H1 (cell line): ENCODE measurements around the gene PLIN4. TPM values are rescaled to one million over a fixed set of nuclear protein-coding genes. Genes with fewer than 3 reads are reported as not detected.

Source experiments
- CTCF ChIA-PET: fragments of 300-600 bp; sonication (Branson Sonifier 250); formaldehyde crosslinking; loops from one replicate; lab custom pipeline; 2021; ENCODE audit not compliant: partially characterized antibody; lab: Charles Lee
- POLR2A ChIA-PET: fragments of 300-600 bp; sonication (Branson Sonifier 250); formaldehyde crosslinking; loops from one replicate; lab custom pipeline; 2021; ENCODE audit warnings: inconsistent platforms; ENCODE audit not compliant: partially characterized antibody; lab: Charles Lee
- DNase-seq, 2 experiments: peaks; one replicate each; pipeline versions ENCODE4 v3.0.0 to v3.0.0-alpha.2; 2010 to 2022; ENCODE audit warnings: low spot score in 2 of 2, low read depth in 1 of 2, mixed read lengths in 1 of 2
- FAIRE-seq: peaks from 2 replicates; lab custom pipeline; 2011; peaks lifted over from hg19 to GRCh38; lab: Jason Lieb, UNC
- H2AFZ ChIP-seq: 2 replicates; pipeline ENCODE4 v1.8.1; 2012; ENCODE audit warnings: low read length, inconsistent platforms
- H2AK5ac ChIP-seq: 2 replicates; pipeline ENCODE4 v1.6.1; 2013; ENCODE audit warnings: low read depth, low read length
- H2BK120ac ChIP-seq: replicated peaks from 2 replicates; pipeline ENCODE3; 2013; ENCODE audit warnings: low read depth, low read length, inconsistent platforms
- H2BK12ac ChIP-seq: 2 replicates; pipeline ENCODE4 v1.6.1; 2013; ENCODE audit warnings: low read depth, low read length
- H2BK15ac ChIP-seq: 2 replicates; pipeline ENCODE4 v1.6.1; 2013; ENCODE audit warnings: low read length
- H2BK20ac ChIP-seq: 2 replicates; pipeline ENCODE4 v1.6.1; 2013; ENCODE audit warnings: low read length
- H2BK5ac ChIP-seq: 2 replicates; pipeline ENCODE4 v1.6.1; 2013; ENCODE audit warnings: low read depth, low read length
- H3K14ac ChIP-seq: 2 replicates; pipeline ENCODE4 v1.6.1; 2013; ENCODE audit warnings: inconsistent platforms; ENCODE audit not compliant: insufficient read length
- H3K18ac ChIP-seq: 2 replicates; pipeline ENCODE4 v1.6.1; 2013; ENCODE audit warnings: low read length; ENCODE audit errors: extremely low read depth
- H3K23ac ChIP-seq: 2 replicates; pipeline ENCODE4 v1.6.1; 2013; ENCODE audit warnings: inconsistent platforms; ENCODE audit not compliant: insufficient read length
- H3K23me2 ChIP-seq: 2 replicates; pipeline ENCODE4 v1.6.1; 2013; ENCODE audit warnings: low read depth, low read length
- H3K27ac ChIP-seq: 2 replicates; pipeline ENCODE4 v1.6.1; 2011; ENCODE audit warnings: low read depth, low read length, inconsistent platforms
- H3K27me3 ChIP-seq, 4 experiments: replicated peaks in 1 of 4; 1 replicate in 1 of 4; 2 replicates in 3 of 4; pipeline versions ENCODE4 v1.6.1 to v1.8.1; 2011 to 2013; ENCODE audit warnings: low read length in 3 of 4, mild to moderate bottlenecking in 3 of 4, inconsistent platforms in 2 of 4, mixed read lengths in 2 of 4, moderate library complexity in 1 of 4; ENCODE audit not compliant: control insufficient read depth in 3 of 4, insufficient read depth in 3 of 4; ENCODE audit errors: extremely low read depth in 1 of 4
- H3K36me3 ChIP-seq, 4 experiments: 2 replicates each; pipeline versions ENCODE4 v1.6.1 to v1.8.1; 2011 to 2013; ENCODE audit warnings: mild to moderate bottlenecking in 4 of 4, low read length in 3 of 4, moderate library complexity in 2 of 4, control low read depth in 1 of 4, inconsistent platforms in 1 of 4; ENCODE audit not compliant: insufficient read depth in 4 of 4, control insufficient read depth in 2 of 4
- H3K4ac ChIP-seq: replicated peaks from 2 replicates; pipeline ENCODE3; 2013; ENCODE audit warnings: low read length, low read depth, mixed read lengths, inconsistent platforms; ENCODE audit not compliant: insufficient read length
- H3K4me1 ChIP-seq, 4 experiments: replicated peaks in 1 of 4; 1 replicate in 1 of 4; 2 replicates in 3 of 4; pipeline versions ENCODE4 v1.6.1 to v1.8.1; 2011 to 2013; ENCODE audit warnings: low read length in 3 of 4, inconsistent platforms in 2 of 4, mixed read lengths in 1 of 4; ENCODE audit not compliant: insufficient read depth in 4 of 4, control insufficient read depth in 3 of 4
- H3K4me2 ChIP-seq, 2 experiments: 2 replicates each; pipeline versions ENCODE4 v1.6.1 to v1.8.1; 2011 to 2013; ENCODE audit warnings: low read depth in 2 of 2, low read length in 2 of 2, control low read depth in 1 of 2, inconsistent platforms in 1 of 2, mild to moderate bottlenecking in 1 of 2; ENCODE audit not compliant: insufficient read depth in 1 of 2
- H3K4me3 ChIP-seq, 4 experiments: fragments of 200-600, 300-600 bp in 1 of 4; sonication (generic), shearing (Covaris generic), sonication (Bioruptor Twin) in 1 of 4; 2 replicates each; pipeline versions ENCODE4 v1.5.1 to v1.8.1; 2011 to 2016; ENCODE audit warnings: low read length in 4 of 4, low read depth in 3 of 4, control low read depth in 2 of 4, inconsistent platforms in 2 of 4, mild to moderate bottlenecking in 2 of 4, mixed read lengths in 1 of 4, moderate library complexity in 1 of 4; ENCODE audit not compliant: insufficient read depth in 2 of 4; ENCODE audit errors: extremely low read depth in 1 of 4
- H3K56ac ChIP-seq: replicated peaks from 2 replicates; pipeline ENCODE3; 2013; ENCODE audit warnings: low read depth, mild to moderate bottlenecking, mixed read lengths, low read length, inconsistent platforms; ENCODE audit not compliant: insufficient read length
- H3K79me1 ChIP-seq: 2 replicates; pipeline ENCODE4 v1.6.1; 2013; ENCODE audit warnings: low read depth, low read length, control low read depth
- H3K79me2 ChIP-seq, 2 experiments: 2 replicates each; pipeline versions ENCODE4 v1.6.1 to v1.8.1; 2012 to 2013; ENCODE audit warnings: low read length in 2 of 2, mild to moderate bottlenecking in 2 of 2, inconsistent platforms in 1 of 2; ENCODE audit not compliant: insufficient read depth in 2 of 2, control insufficient read depth in 1 of 2
- H3K9ac ChIP-seq, 4 experiments: replicated peaks in 1 of 4; 1 replicate in 1 of 4; 2 replicates in 3 of 4; pipeline versions ENCODE4 v1.6.1 to v1.8.1; 2011 to 2013; ENCODE audit warnings: low read depth in 3 of 4, low read length in 3 of 4, control low read depth in 2 of 4, mild to moderate bottlenecking in 2 of 4, moderate library complexity in 2 of 4, inconsistent platforms in 1 of 4; ENCODE audit errors: extremely low read depth in 1 of 4
- H3K9me3 ChIP-seq, 2 experiments: 2 replicates each; pipeline versions ENCODE4 v1.6.1 to v1.8.1; 2012 to 2013; ENCODE audit warnings: mild to moderate bottlenecking in 2 of 2, moderate library complexity in 2 of 2, control low read depth in 1 of 2, inconsistent platforms in 1 of 2, low read depth in 1 of 2, low read length in 1 of 2, mixed read lengths in 1 of 2; ENCODE audit not compliant: insufficient read depth in 2 of 2
- H4K20me1 ChIP-seq, 2 experiments: replicated peaks in 1 of 2; 2 replicates each; pipeline versions ENCODE3 to v1.8.1; 2011 to 2013; ENCODE audit warnings: inconsistent platforms in 2 of 2, low read length in 2 of 2, mild to moderate bottlenecking in 1 of 2; ENCODE audit not compliant: insufficient read depth in 2 of 2, control insufficient read depth in 1 of 2
- H4K5ac ChIP-seq: 2 replicates; pipeline ENCODE4 v1.6.1; 2013; ENCODE audit warnings: low read length, low read depth, mixed read lengths, inconsistent platforms; ENCODE audit not compliant: insufficient read length
- H4K8ac ChIP-seq: 2 replicates; pipeline ENCODE4 v1.8.0; 2013; ENCODE audit warnings: mild to moderate bottlenecking, moderate library complexity, low read length, inconsistent platforms; ENCODE audit not compliant: insufficient read depth; ENCODE audit errors: extremely low read depth
- H4K91ac ChIP-seq: replicated peaks from 2 replicates; pipeline ENCODE3; 2013; ENCODE audit warnings: low read length, mixed read lengths, inconsistent platforms; ENCODE audit not compliant: insufficient read length
- CHD2 ChIP-seq: IDR thresholded peaks from 2 replicates; pipeline ENCODE4 v1.6.1; 2012; ENCODE audit warnings: low read length, improper control_type of control experiment
- GTF2F1 ChIP-seq: IDR thresholded peaks from 2 replicates; pipeline ENCODE4 v1.6.1; 2012; ENCODE audit warnings: low read depth, low read length, improper control_type of control experiment, borderline replicate concordance
- JUND ChIP-seq: IDR thresholded peaks from 2 replicates; pipeline ENCODE4 v1.6.1; 2011; ENCODE audit warnings: mild to moderate bottlenecking, improper control_type of control experiment, low read length
- KDM1A ChIP-seq: fragments of 200-600, 300-600 bp; sonication (generic); IDR thresholded peaks from 2 replicates; pipeline ENCODE4 v1.7.1; 2016; ENCODE audit warnings: mild to moderate bottlenecking, low read length, borderline replicate concordance
- NANOG ChIP-seq: IDR thresholded peaks from 2 replicates; pipeline ENCODE4 v1.6.1; 2011; ENCODE audit warnings: low read length, low read depth, mild to moderate bottlenecking, inconsistent platforms; ENCODE audit not compliant: insufficient read depth, poor library complexity, severe bottlenecking
- POLR2AphosphoS5 ChIP-seq: IDR thresholded peaks from 2 replicates; pipeline ENCODE4 v1.6.1; 2011; ENCODE audit warnings: low read depth, low read length
- RAD21 ChIP-seq, 2 experiments: IDR thresholded peaks in 1 of 2; conservative IDR thresholded peaks in 1 of 2; 2 replicates each; pipeline ENCODE4 v1.6.1; 2011; ENCODE audit warnings: low read depth in 2 of 2, low read length in 2 of 2, improper control_type of control experiment in 1 of 2, inconsistent platforms in 1 of 2, mild to moderate bottlenecking in 1 of 2, moderate library complexity in 1 of 2
- RNF2 ChIP-seq: fragments of 200-900, 300-1000 bp; sonication (generic); IDR thresholded peaks from 2 replicates; pipeline ENCODE4 v1.7.1; 2016; ENCODE audit warnings: borderline replicate concordance, low read depth, mild to moderate bottlenecking, antibody characterized with exemption, low read length; ENCODE audit not compliant: poor library complexity, severe bottlenecking; ENCODE audit errors: missing control alignments
- SIX5 ChIP-seq: IDR thresholded peaks from 2 replicates; pipeline ENCODE4 v1.6.1; 2011; ENCODE audit warnings: mild to moderate bottlenecking, low read depth, low read length
- SP4 ChIP-seq: IDR thresholded peaks from 2 replicates; pipeline ENCODE4 v1.6.1; 2012; ENCODE audit warnings: low read length, inconsistent platforms
- TAF1 ChIP-seq: IDR thresholded peaks from 2 replicates; pipeline ENCODE4 v1.6.1; 2011; ENCODE audit warnings: mild to moderate bottlenecking, low read depth, low read length
- TBP ChIP-seq: IDR thresholded peaks from 2 replicates; pipeline ENCODE4 v1.6.1; 2011; ENCODE audit warnings: low read depth, low read length, improper control_type of control experiment
- TCF12 ChIP-seq: IDR thresholded peaks from 2 replicates; pipeline ENCODE4 v1.6.1; 2011; ENCODE audit warnings: low read depth, mild to moderate bottlenecking, low read length
- ZNF274 ChIP-seq: IDR thresholded peaks from 2 replicates; pipeline ENCODE4 v1.7.0; 2012; ENCODE audit warnings: low read length, borderline replicate concordance; ENCODE audit errors: extremely low read depth
- WGBS, 2 experiments: shearing (Covaris generic) in 1 of 2; methylation state at CpG; one replicate each; pipeline versions ENCODE4 v1.1.6 to v1.1.7; 2013 to 2015; ENCODE audit warnings: low lambda C conversion rate in 2 of 2, mixed read lengths in 2 of 2, inconsistent platforms in 1 of 2, low coverage in 1 of 2, missing lambda C conversion rate in 1 of 2; ENCODE audit not compliant: insufficient replicate concordance in 2 of 2, insufficient coverage in 1 of 2, insufficient read length in 1 of 2; ENCODE audit errors: extremely low coverage in 1 of 2, missing lambda C conversion rate in 1 of 2; 5-methylcytosine and 5-hydroxymethylcytosine counted together
- polyA plus RNA-seq, 7 experiments: library from polyadenylated mRNA; depleted of rRNA in 3 of 7; stranded (reverse) in 5 of 7; unstranded in 2 of 7; fragments of >200 nt in 5 of 7; fragments of 200-250 nt in 2 of 7; gene quantifications; 1 replicate in 5 of 7; 2 replicates in 1 of 7; 4 replicates in 1 of 7; pipeline versions ENCODE4 v1.2.1 to v1.2.3, GENCODE V29; 2011 to 2013; ENCODE audit warnings: missing spikeins in 2 of 7, mixed read lengths in 2 of 7
- total RNA-seq: library from RNA; stranded (reverse); fragmentation: NEBNext Ultra II Directional; extraction: Animal tissue kit (Norgen Biotek cat#: 25700); gene quantifications from 2 replicates; pipeline ENCODE4 v1.2.1, GENCODE V29; 2021

Gene PLIN4
- total and polyA plus RNA-seq, 2 of the 8 experiments (the other 6 are each of a cell fraction or from before 2014, with no cell fraction given), result 0.35 to 0.45 TPM

GRCh38 chr19:4487572-4487971 lies 30.7 kb downstream of the PLIN4 start:
- Histone ChIP-seq H3K79me2 (0 out of 4 replicates have a peak, but pooled peaks cover 0 to under 1% of the 10 kb centered on the region in 2 experiments), H4K8ac (no peak overlapping the region), H3K36me3 (peaks cover 2 to 51% (median 26%) of the 10 kb centered on the region in 4 experiments; a peak in 6 of 8 replicates), H2BK20ac (no peak overlapping the region), H4K20me1 (peaks cover 6 to 22% of the 10 kb centered on the region in 2 experiments), H3K4me3 (no peak overlapping the region), H2BK12ac (no peak overlapping the region), H3K9me3 (no peaks in the 10 kb centered on the region), H2AFZ (no peak overlapping the region), H3K56ac (no peak overlapping the region), H3K14ac (no peak overlapping the region), H3K23ac (no peak overlapping the region), H2BK5ac (no peak overlapping the region), H4K91ac (no peak overlapping the region), H3K27ac (no peak overlapping the region), H3K4me1 (no peaks in the 10 kb centered on the region), H2BK120ac (no peak overlapping the region), H4K5ac (no peak overlapping the region), H3K4ac (no peak overlapping the region), H3K79me1 (peaks cover 5% of the 10 kb centered on the region), H3K9ac (no peak overlapping the region), H3K23me2 (peaks cover 3% of the 10 kb centered on the region; the same call in 1 of the 2 replicates), H2BK15ac (no peak overlapping the region), H2AK5ac (no peak overlapping the region), H3K4me2 (no peak overlapping the region), H3K27me3 (no peaks in the 10 kb centered on the region; a peak in 1 of 7 replicates), H3K18ac (no peak overlapping the region)
- WGBS, 2 experiments, result 88% methylated on average over 11 of the region's 11 CpGs; no CpG with 5 or more reads in 1 of the 2 experiments
- ChIA-PET POLR2A (interaction anchor here (0.5 to 1.7 kb wide), 3 partner anchors 14 to 53 kb away, joined by 3 to 4 read pairs (median 3); no protein-coding TSS in a partner anchor), CTCF (interaction anchor here (0.8 to 1.0 kb wide), 3 partner anchors 10 to 219 kb away, joined by 3 to 4 read pairs (median 3); no protein-coding TSS in a partner anchor)
- DNase-seq (no peak), FAIRE-seq (no peak)
- TF ChIP-seq RNF2, result no peak
- TF ChIP-seq TBP, result no peak
- no peak for TF ChIP-seq POLR2AphosphoS5
- no peak for TF ChIP-seq SIX5
- no peak for TF ChIP-seq CHD2
- TF ChIP-seq RAD21 (IDR thresholded peaks at IDR 0.05 in 1 of 2, conservative IDR thresholded peaks at IDR 0.05 in 1 of 2; ENCODE audit: low read depth in 2 of 2, low read length in 2 of 2), result no peak
- TF ChIP-seq KDM1A, result no peak
- no peak for TF ChIP-seq JUND
- no peak for TF ChIP-seq SP4
- TF ChIP-seq ZNF274, result no peak
- no peak for TF ChIP-seq TAF1
- no peak for TF ChIP-seq GTF2F1
- no peak for TF ChIP-seq TCF12
- no peak for TF ChIP-seq NANOG
